Endothelial cell of umbilical vein (primary cell): ENCODE results near the gene NLGN1. TPM values are rescaled to one million over a fixed set of nuclear protein-coding genes. Genes with fewer than 3 reads are reported as not detected.

Experiments used
- BruUV-seq: library from RNA; stranded (reverse); fragments of 400-500 nt; replicated peaks from 2 replicates; lab custom pipeline; 2021; lab: Mats Ljungman, UMichigan
- CTCF ChIA-PET: fragments of 300-600, 350-600 bp; sonication (Branson Sonifier 250); formaldehyde crosslinking; loops from one replicate; lab custom pipeline; 2021; ENCODE audit warnings: antibody characterized with exemption, inconsistent platforms; lab: Charles Lee
- POLR2A ChIA-PET: fragments of 300-600, 350-600 bp; sonication (Branson Sonifier 250); formaldehyde crosslinking; loops from one replicate; lab custom pipeline; 2021; ENCODE audit warnings: antibody characterized with exemption, inconsistent platforms; lab: Charles Lee
- DNase-seq: peaks from one replicate; pipeline ENCODE4 v3.0.0-alpha.2; 2011; ENCODE audit warnings: low read depth, low spot score
- FAIRE-seq: peaks from 2 replicates; lab custom pipeline; 2011; peaks lifted over from hg19 to GRCh38; lab: Jason Lieb, UNC
- H2AFZ ChIP-seq: 2 replicates; pipeline ENCODE4 v1.6.0; 2012; ENCODE audit warnings: low read depth, low read length, control low read depth, inconsistent platforms
- H3K27ac ChIP-seq: 2 replicates; pipeline ENCODE4 v1.5.1; 2011; ENCODE audit warnings: low read depth, mild to moderate bottlenecking, control low read depth, low read length, moderate library complexity; ENCODE audit not compliant: insufficient read depth
- H3K27me3 ChIP-seq, 2 experiments: 2 replicates each; pipeline versions ENCODE4 v1.6.0 to v1.6.1; 2011; ENCODE audit warnings: low read length in 2 of 2, mixed read lengths in 1 of 2; ENCODE audit not compliant: control insufficient read depth in 2 of 2, insufficient read depth in 2 of 2
- H3K36me3 ChIP-seq, 2 experiments: 2 replicates in 1 of 2; 3 replicates in 1 of 2; pipeline ENCODE4 v1.5.1; 2011; ENCODE audit warnings: low read length in 2 of 2, mild to moderate bottlenecking in 1 of 2, moderate library complexity in 1 of 2; ENCODE audit not compliant: control insufficient read depth in 2 of 2, insufficient read depth in 2 of 2; ENCODE audit errors: extremely low read depth in 1 of 2
- H3K4me1 ChIP-seq: 3 replicates; pipeline ENCODE4 v1.5.1; 2011; ENCODE audit warnings: mild to moderate bottlenecking, low read length; ENCODE audit not compliant: control insufficient read depth, insufficient read depth; ENCODE audit errors: extremely low read depth
- H3K4me2 ChIP-seq: 2 replicates; pipeline ENCODE4 v1.6.1; 2011; ENCODE audit warnings: low read length, control low read depth, mixed read lengths; ENCODE audit not compliant: insufficient read depth
- H3K4me3 ChIP-seq, 3 experiments: fragments of 200-600 bp in 1 of 3; sonication (generic), shearing (Covaris generic) in 1 of 3; replicated peaks in 1 of 3; 2 replicates each; pipeline ENCODE4 v1.5.1; 2011 to 2016; ENCODE audit warnings: control low read depth in 3 of 3, low read length in 3 of 3, mild to moderate bottlenecking in 2 of 3, inconsistent platforms in 1 of 3, low read depth in 1 of 3, moderate library complexity in 1 of 3; ENCODE audit not compliant: insufficient read depth in 1 of 3
- H3K79me2 ChIP-seq: 2 replicates; pipeline ENCODE4 v1.6.0; 2012; ENCODE audit warnings: low read length, inconsistent platforms; ENCODE audit not compliant: control insufficient read depth, insufficient read depth
- H3K9ac ChIP-seq: replicated peaks from 2 replicates; pipeline ENCODE3; 2011; ENCODE audit warnings: low read length, control low read depth; ENCODE audit not compliant: insufficient read depth; ENCODE audit errors: extremely low read depth
- H3K9me1 ChIP-seq: replicated peaks from 3 replicates; pipeline ENCODE4 v1.6.0; 2011; ENCODE audit warnings: mild to moderate bottlenecking, low read length; ENCODE audit not compliant: control insufficient read depth, insufficient read depth; ENCODE audit errors: extremely low read depth
- H3K9me3 ChIP-seq: replicated peaks from 2 replicates; pipeline ENCODE4 v1.5.1; 2012; ENCODE audit warnings: low read length, inconsistent platforms; ENCODE audit not compliant: control insufficient read depth, insufficient read depth
- H4K20me1 ChIP-seq: replicated peaks from 2 replicates; pipeline ENCODE3; 2011; ENCODE audit warnings: mild to moderate bottlenecking, low read length; ENCODE audit not compliant: control insufficient read depth, insufficient read depth; ENCODE audit errors: extremely low read depth
- CTCF ChIP-seq, 2 donors: IDR thresholded peaks; 1 replicate in 1 of 2; 2 replicates in 1 of 2; pipeline ENCODE4 v1.5.1; 2011; ENCODE audit warnings: low read length in 2 of 2, mild to moderate bottlenecking in 2 of 2, moderate library complexity in 2 of 2, control low read depth in 1 of 2, inconsistent platforms in 1 of 2, low read depth in 1 of 2; ENCODE audit not compliant: insufficient read depth in 1 of 2; ENCODE audit errors: extremely low read depth in 1 of 2
- GATA2 ChIP-seq: IDR thresholded peaks from 2 replicates; pipeline ENCODE4 v1.7.0; 2011; ENCODE audit warnings: low read depth, mild to moderate bottlenecking, moderate library complexity, mixed read lengths, low read length; ENCODE audit not compliant: insufficient read length, insufficient read depth
- MAX ChIP-seq: IDR thresholded peaks from 2 replicates; pipeline ENCODE4 v1.6.1; 2011; ENCODE audit not compliant: insufficient read depth, insufficient read length
- MYC ChIP-seq: IDR thresholded peaks from one replicate; pipeline ENCODE4 v1.6.1; 2011; ENCODE audit warnings: mild to moderate bottlenecking, low read depth, low read length
- POLR2A ChIP-seq: IDR thresholded peaks from 2 replicates; pipeline ENCODE4 v1.6.1; 2012; ENCODE audit warnings: low read depth, mild to moderate bottlenecking, control low read depth, low read length
- dilution Hi-C: fragments of 300-500 bp; cut with MboI; formaldehyde crosslinking; loops from one replicate; pipeline ENCODE4 v1.15.0; 2019; ENCODE audit warnings: low sequenced_read_pairs; ENCODE audit not compliant: extremely low pct_ligation_motif_present
- intact Hi-C: fragments of 100-400 bp; cut with micrococcal nuclease; formaldehyde crosslinking; loops from one replicate; pipeline ENCODE4 v1.10.0; 2022
- polyA plus RNA-seq, 4 experiments: library from polyadenylated mRNA; depleted of rRNA in 3 of 4; stranded (reverse) in 3 of 4; unstranded in 1 of 4; fragments of >200 nt; gene quantifications; 2 replicates each; pipeline versions ENCODE4 v1.2.1 to v1.2.3, GENCODE V29; 2011 to 2012; ENCODE audit warnings: missing spikeins in 1 of 4
- total RNA-seq: library from RNA; stranded (reverse); gene quantifications from 2 replicates; pipeline ENCODE4 v1.2.3, GENCODE V29; 2021

Gene NLGN1
- total and polyA plus RNA-seq, 2 donors (not counting 3 experiments of a cell fraction or from before 2014, with no cell fraction given), result 7.9 to 16.3 TPM

- dilution Hi-C loops (no loop called here), intact Hi-C loops (loop anchor here (2.0 to 5.0 kb wide), 3 partner anchors 261 to 360 kb away; no protein-coding TSS in a partner anchor)
- Histone ChIP-seq H3K27me3 (no peaks in the 10 kb centered on the region), H3K9me1 (no peaks in the 10 kb centered on the region), H3K79me2 (no peaks in the 10 kb centered on the region), H2AFZ (peak overlapping the region; percentile 12), H3K4me2 (no peak overlapping the region), H3K9me3 (no peaks in the 10 kb centered on the region), H3K27ac (peak overlapping the region; percentile 6), H3K4me3 (no peak overlapping the region), H3K9ac (no peak overlapping the region), H4K20me1 (no peaks in the 10 kb centered on the region), H3K36me3 (no peaks in the 10 kb centered on the region), H3K4me1 (peaks cover 20% of the 10 kb centered on the region)
- ChIA-PET CTCF (interaction anchor here (0.7 to 2.2 kb wide), 19 partner anchors 9 to 388 kb away, joined by 3 to 20 read pairs (median 4); no protein-coding TSS in a partner anchor), POLR2A (no interaction called here)
- no peak for FAIRE-seq
- no TSS peak for BruUV-seq
- TF ChIP-seq GATA2 (no peak), MYC (no peak), POLR2A (no peak)
- DNase-seq, result peak; percentile 33
Measured at GRCh38 chr3:173732237-173732636, 334.7 kb downstream of the NLGN1 start.

GRCh38 chr3:173733029-173733652 lies 335.6 kb downstream of the NLGN1 start:
- Histone ChIP-seq H2AFZ (peak overlapping the region; percentile 68), H3K9me1 (no peaks in the 10 kb centered on the region), H3K27ac (no peak overlapping the region), H3K27me3 (no peaks in the 10 kb centered on the region), H3K4me1 (peaks cover 20% of the 10 kb centered on the region), H3K79me2 (no peaks in the 10 kb centered on the region), H3K4me3 (no peak overlapping the region), H3K36me3 (no peaks in the 10 kb centered on the region), H3K4me2 (no peak overlapping the region), H4K20me1 (no peaks in the 10 kb centered on the region), H3K9me3 (no peaks in the 10 kb centered on the region), H3K9ac (no peak overlapping the region)
- no TSS peak for BruUV-seq
- dilution Hi-C loops, result no loop called here
- no peak for TF ChIP-seq MAX
- peak; percentile 23 to 44 for TF ChIP-seq CTCF (IDR thresholded peaks at IDR 0.05; ENCODE audit: extremely low read depth in 1 of 2, insufficient read depth in 1 of 2, low read depth in 1 of 2, low read length in 2 of 2)
- peak; percentile 72 for DNase-seq
- ChIA-PET POLR2A (no interaction called here), CTCF (interaction anchor here (0.6 to 2.2 kb wide), 20 partner anchors 9 to 387 kb away, joined by 3 to 20 read pairs (median 4); no protein-coding TSS in a partner anchor)
- intact Hi-C loops, result loop anchor here (1.0 to 5.0 kb wide), 4 partner anchors 149 to 359 kb away; no protein-coding TSS in a partner anchor
- peak; percentile 67 for FAIRE-seq
